ENCODE results near the gene PHETA1.
"Not testable (repeated sequence)": the region's sequence is repeated elsewhere in the genome, so short reads cannot be mapped to it uniquely, and the experiment has no call there.

The PHETA1 gene

GRCh38 chr12:111349748-111350520 is 19.0 kb downstream of the PHETA1 start:
- no peak for DNase-seq (ENCODE audit: low read depth in 2 of 2)

DNA sequence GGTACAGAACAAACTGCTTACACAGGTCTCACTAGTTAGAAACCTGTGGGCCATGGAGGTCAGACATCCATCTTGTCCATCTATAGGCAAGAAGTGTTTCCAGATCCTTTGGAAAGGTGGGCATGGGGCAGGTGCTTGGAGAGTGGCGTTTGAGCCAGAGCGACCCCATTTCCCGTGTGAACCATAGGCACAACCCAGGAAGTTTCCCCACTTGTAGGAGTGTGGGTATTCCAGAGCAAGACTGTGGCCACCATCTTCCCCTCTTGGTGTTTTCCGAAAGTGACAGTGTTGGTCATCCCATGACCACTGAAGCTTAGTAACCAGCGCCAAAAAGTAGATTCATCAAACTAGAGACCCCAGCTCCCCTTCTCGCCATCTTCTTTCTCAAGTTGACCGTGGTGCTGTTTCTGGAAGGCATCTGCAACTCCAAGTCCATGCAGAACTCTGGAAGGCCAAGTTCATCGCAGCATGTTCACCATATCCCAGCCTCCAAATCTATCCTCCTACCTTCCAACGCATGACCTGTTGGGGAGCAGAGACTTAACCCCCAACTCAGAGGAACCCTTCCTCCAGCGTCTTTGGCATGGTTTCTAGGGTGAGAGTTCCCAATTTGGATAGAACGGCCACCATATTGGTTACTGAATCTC is 19.7 kb downstream of the PHETA1 start:
- no peak for DNase-seq (ENCODE audit: low read depth in 2 of 2)

DNA sequence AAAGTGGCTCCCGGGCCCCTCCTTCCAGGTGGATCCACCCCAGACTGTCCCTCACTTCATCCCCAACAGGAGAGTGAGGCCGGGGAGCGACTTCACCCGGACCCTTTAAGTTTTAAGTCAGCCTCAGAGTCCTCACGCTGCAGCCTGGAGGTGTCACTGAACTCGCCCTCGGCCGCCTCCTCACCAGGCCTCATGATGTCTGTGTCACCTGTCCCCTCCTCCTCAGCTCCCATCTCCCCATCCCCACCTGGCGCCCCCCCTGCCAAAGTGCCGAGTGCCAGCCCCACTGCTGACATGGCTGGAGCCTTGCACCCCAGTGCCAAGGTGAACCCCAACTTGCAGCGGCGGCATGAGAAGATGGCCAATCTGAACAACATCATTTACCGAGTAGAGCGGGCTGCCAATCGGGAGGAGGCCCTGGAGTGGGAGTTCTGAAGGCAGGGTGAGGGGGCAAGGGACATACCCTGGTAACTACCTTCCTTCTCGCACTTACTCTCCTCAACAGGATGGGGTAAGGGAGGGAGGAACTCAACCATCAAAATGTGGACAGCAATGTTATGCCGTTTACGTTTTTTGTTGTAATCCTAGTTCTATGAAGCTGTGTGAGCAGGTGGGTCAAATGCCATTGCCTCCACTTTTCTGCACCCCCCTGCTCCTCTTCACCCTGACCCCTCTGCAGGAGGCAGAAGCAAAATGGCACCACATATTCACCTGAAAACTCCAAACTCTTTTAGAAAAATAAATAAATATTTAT is 20.8 kb downstream of the PHETA1 start:
- DNase-seq (ENCODE audit: low read depth in 2 of 2), result no peak

DNA sequence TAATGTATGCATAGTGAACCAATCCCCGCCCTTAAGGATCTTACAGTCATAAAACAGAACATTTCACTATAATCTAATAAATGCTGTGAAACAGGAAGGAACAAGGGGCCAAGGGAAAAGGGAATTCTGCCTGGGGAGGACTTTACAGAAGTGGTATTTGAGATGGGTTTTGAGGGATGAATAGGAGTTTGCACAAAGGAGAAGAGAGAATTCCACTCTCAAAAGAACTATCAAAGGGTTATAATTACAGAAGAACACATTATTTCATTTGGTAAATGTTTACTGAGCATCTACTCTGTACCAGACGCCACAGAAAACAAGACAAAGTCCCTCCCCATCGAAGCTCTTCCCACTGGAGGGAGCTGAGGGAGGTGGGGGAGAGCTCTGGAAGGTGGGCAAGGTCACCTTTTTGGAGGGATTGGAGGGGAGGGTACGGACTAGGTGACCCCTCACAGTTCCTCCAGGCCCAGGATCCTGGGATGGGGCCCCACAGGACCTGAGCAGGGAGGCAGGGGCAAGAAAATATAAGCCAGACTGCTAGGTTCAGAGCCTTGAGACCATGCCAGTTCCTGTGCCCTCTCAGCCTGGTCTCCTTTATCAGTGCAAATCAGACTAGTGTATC is 24.5 kb downstream of the PHETA1 start:
- DNase-seq (ENCODE audit: low read depth in 2 of 2), result no peak

- DNase-seq (ENCODE audit: low read depth in 2 of 2), result no peak
Observed at GRCh38 chr12:111343181-111343580, 25.7 kb downstream of the PHETA1 start.

GRCh38 chr12:111342376-111342775 is 26.5 kb downstream of the PHETA1 start:
- no peak for DNase-seq (ENCODE audit: low read depth in 2 of 2)

GRCh38 chr12:111341426-111342065 is 27.3 kb downstream of the PHETA1 start:
- no peak for DNase-seq (ENCODE audit: low read depth in 2 of 2)

GRCh38 chr12:111340680-111341079 is 28.2 kb downstream of the PHETA1 start:
- not testable (repeated sequence) for DNase-seq (ENCODE audit: low read depth in 2 of 2)

DNA sequence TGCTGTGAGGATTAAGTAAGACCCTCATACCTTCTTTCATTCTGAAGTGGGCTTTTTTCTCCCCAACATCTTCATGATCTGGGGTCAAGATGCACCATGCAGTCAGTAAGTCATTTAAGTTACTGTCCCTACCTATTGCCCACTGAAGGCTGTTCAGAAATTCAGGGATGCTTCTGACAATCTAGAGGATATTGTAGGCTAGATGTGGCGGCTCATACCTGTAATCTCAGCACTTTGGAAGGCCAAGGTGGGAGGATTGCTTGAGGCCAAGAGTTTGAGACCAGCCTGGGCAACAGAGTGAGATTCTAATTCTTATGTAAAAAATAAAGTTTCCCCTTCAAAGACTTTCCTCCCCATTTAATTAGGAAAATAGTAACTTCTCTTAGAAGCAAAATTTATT is 28.7 kb downstream of the PHETA1 start:
- DNase-seq (ENCODE audit: low read depth in 2 of 2), result no peak

DNA sequence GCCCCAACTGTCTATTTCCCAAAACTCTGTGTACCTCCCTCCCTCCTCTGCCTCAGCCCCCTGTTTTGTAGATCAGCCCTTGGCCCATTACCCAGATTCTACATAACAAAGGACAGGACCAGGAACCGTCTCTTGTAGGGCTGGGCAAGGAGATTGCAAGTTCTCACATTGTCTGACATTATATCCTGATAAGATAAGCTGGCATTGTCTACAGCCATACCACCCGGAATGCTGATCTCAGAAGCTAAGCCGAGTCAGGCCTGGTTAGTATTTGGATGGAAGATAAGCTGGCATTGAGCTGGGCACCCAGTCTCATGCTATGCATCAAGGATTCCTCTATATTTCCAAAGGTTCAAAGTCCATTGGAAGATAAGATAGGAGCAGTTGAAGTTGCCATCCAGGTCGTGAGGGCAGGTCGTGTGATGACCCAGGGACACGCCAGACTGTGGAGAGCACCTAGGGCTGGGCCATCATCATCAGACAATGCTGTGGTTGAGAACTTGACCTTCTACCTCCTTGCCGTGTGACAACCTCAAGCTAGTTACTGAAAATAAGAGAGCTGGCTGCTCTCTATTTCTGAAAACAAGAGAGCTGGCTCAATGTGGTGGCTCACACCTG is 29.5 kb downstream of the PHETA1 start:
- no peak for DNase-seq (ENCODE audit: low read depth in 2 of 2)

- DNase-seq (ENCODE audit: low read depth in 2 of 2), result no peak
Observed at GRCh38 chr12:111338096-111338495, 30.8 kb downstream of the PHETA1 start.

DNA sequence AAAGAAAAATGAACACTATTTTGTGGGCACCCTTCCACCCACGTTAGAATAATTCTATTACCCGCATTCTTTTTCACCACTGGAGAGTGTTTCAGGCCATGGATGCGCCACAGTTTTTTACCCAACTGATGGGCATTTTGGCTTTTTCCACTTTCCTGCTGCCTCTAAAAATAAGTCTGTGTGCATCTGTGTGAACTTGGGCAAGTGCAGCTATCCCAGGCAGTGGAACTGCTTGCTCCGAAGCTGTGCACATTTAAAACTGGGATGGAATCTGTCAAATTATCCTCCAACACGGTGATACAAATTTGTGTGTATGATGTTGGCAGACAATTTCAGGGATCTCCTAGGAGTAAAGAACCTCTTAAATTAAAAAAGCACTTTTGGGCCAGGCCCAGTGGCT is 31.5 kb downstream of the PHETA1 start:
- DNase-seq (ENCODE audit: low read depth in 2 of 2), result no peak

GRCh38 chr12:111336411-111336810 is 32.5 kb downstream of the PHETA1 start:
- DNase-seq (ENCODE audit: low read depth in 2 of 2), result not testable (repeated sequence)

GRCh38 chr12:111335811-111336210 is 33.1 kb downstream of the PHETA1 start:
- no peak for DNase-seq (ENCODE audit: low read depth in 2 of 2)

DNA sequence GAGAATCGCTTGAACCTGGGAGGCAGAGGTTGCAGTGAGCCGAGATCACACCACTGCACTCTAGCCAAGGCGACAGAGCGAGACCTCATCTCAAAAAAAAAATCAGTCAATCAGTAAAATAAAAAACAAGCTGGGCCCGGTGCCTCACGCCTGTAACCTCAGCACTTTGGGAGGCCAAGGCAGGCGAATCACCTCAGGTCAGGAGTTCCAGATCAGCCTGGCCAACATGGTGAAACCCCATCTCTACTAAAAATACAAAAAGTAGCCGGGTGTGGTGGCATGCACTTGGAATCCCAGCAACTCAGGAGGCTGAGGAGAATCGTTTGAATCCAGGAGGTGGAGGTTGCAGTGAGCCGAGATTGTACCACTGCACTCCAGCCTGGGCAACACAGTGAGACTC is 33.6 kb downstream of the PHETA1 start:
- DNase-seq (ENCODE audit: low read depth in 2 of 2), result not testable (repeated sequence)

DNA sequence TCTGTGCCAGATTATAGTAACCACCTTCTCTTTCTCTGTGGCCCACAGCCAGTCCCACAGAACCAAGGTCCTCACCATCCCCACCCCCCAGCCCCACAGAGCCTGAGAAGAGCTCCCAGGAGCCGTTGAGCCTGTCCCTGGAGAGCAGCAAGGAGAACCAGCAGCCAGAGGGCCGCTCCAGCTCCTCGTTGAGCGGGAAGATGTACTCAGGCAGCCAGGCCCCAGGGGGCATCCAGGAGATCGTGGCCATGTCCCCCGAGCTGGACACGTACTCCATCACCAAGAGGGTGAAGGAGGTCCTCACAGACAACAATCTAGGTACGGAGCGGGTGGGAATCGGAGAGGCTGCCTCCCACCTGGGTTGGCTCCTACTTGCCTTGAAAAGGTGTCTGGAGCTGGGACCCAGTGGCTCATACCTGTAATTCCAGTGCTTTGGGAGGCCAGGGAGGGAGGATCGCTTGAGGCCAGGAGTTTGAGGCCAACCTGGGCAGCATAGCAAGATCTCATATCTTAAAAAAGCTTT is 34.4 kb downstream of the PHETA1 start:
- DNase-seq (ENCODE audit: low read depth in 2 of 2), result no peak

DNA sequence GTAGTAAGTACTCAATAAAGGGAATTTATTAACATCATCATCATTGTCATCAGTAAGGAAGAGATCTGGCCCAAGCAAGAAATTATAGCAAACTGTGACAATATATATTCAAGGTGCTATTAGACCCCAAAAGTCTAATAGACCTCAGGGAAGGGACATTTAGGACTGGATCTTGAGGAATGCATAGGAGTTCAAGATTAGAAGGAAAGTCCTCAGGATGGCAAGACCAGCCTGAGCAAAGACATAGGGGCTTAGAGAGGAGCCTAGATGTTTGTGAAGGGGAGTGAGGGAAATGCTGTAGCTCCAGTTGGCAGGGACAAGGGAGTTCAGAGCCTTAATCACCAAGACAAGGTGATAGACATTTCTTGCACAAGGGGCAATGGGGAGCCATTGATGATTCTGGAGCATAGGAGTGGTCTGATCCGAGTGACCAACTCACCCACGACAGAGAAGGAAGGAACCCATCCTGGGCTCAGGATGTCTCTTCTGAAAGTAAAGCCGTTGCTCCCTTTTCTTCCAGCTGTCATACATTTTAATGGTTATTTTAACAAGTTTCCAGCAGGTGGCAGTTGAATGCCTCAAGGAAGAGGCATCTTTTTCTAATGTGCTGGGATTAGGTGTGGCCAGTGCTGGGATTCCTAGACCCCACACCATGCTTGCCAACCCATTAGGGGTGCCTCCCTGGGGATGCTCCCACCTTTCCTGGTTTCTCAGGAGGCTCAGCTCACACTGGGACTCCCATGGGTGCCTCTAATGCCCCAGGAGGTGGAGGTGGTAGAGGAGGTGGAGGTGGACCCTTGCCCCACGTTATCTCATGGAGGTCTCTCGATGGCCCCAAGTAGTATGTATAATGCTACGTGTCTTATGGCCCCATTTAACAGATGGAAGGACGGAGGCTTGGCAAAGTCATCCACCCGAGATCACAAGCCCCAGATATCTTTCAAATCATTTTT is 37.8 kb downstream of the PHETA1 start:
- no peak for DNase-seq (ENCODE audit: low read depth in 2 of 2)

GRCh38 chr12:111328138-111328537 is 40.8 kb downstream of the PHETA1 start:
- no peak for DNase-seq (ENCODE audit: low read depth in 2 of 2)

GRCh38 chr12:111327474-111327873 is 41.4 kb downstream of the PHETA1 start:
- no peak for DNase-seq (ENCODE audit: low read depth in 2 of 2)
